ENCODE data around the gene ZNF394.

- TF ChIP-seq, protein P1, sequence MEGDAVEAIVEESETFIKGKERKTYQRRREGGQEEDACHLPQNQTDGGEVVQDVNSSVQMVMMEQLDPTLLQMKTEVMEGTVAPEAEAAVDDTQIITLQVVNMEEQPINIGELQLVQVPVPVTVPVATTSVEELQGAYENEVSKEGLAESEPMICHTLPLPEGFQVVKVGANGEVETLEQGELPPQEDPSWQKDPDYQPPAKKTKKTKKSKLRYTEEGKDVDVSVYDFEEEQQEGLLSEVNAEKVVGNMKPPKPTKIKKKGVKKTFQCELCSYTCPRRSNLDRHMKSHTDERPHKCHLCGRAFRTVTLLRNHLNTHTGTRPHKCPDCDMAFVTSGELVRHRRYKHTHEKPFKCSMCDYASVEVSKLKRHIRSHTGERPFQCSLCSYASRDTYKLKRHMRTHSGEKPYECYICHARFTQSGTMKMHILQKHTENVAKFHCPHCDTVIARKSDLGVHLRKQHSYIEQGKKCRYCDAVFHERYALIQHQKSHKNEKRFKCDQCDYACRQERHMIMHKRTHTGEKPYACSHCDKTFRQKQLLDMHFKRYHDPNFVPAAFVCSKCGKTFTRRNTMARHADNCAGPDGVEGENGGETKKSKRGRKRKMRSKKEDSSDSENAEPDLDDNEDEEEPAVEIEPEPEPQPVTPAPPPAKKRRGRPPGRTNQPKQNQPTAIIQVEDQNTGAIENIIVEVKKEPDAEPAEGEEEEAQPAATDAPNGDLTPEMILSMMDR (IDR thresholded peaks at IDR 0.05): no peak
- no peak for TF ChIP-seq POLR2A (IDR thresholded peaks at IDR 0.05)
These were observed 542 bp upstream of the ZNF394 start for GRCh38 chr7:99500637-99501009.

Measured in upper lobe of left lung (tissue), 4 donors.